NCI-H2107 treated with DMSO at 0.1 percent for 48 hours (cell line): Measurements from ENCODE around the gene BOK.

Source experiments
- DNase-seq: peaks from one replicate; lab custom pipeline; 2025; ENCODE audit not compliant: unreplicated experiment; lab: John Stamatoyannopoulos, UW

Gene BOK

GRCh38 chr2:241598061-241598460 is 39.5 kb downstream of the BOK start:
- DNase-seq = peak; percentile 10

- no peak for DNase-seq
These were observed 39.9 kb downstream of the BOK start for GRCh38 chr2:241598487-241598886.

GRCh38 chr2:241599615-241600014 is 41.1 kb downstream of the BOK start:
- no peak for DNase-seq

GRCh38 chr2:241601841-241602240 is 43.3 kb downstream of the BOK start:
- peak; percentile 55 for DNase-seq

GRCh38 chr2:241602720-241603119 is 44.2 kb downstream of the BOK start:
- no peak for DNase-seq

- DNase-seq = no peak
These were observed 45.1 kb downstream of the BOK start for GRCh38 chr2:241603686-241604085.

GRCh38 chr2:241606186-241606585 is 47.6 kb downstream of the BOK start:
- no peak for DNase-seq

GRCh38 chr2:241607162-241607885 is 48.8 kb downstream of the BOK start:
- no peak for DNase-seq

GRCh38 chr2:241608881-241609280 is 50.3 kb downstream of the BOK start:
- DNase-seq = no peak

GRCh38 chr2:241609859-241610793 is 51.6 kb downstream of the BOK start:
- peak; percentile 51 for DNase-seq

GRCh38 chr2:241611062-241611461 is 52.5 kb downstream of the BOK start:
- no peak for DNase-seq

- DNase-seq = peak; percentile 29
These were observed 53.8 kb downstream of the BOK start for GRCh38 chr2:241612156-241613016.

- peak; percentile 26 for DNase-seq
These were observed 54.7 kb downstream of the BOK start for GRCh38 chr2:241613017-241613780.

- peak; percentile 14 for DNase-seq
These were observed 56.5 kb downstream of the BOK start for GRCh38 chr2:241615041-241615440.

- DNase-seq = no peak
These were observed 57.0 kb downstream of the BOK start for GRCh38 chr2:241615522-241616052.

GRCh38 chr2:241616168-241617125 is 57.9 kb downstream of the BOK start:
- no peak for DNase-seq

GRCh38 chr2:241617431-241618154 is 59.0 kb downstream of the BOK start:
- no peak for DNase-seq

- DNase-seq = no peak
These were observed 59.8 kb downstream of the BOK start for GRCh38 chr2:241618296-241618805.
